Esophagus squamous epithelium (tissue), 4 donors: ENCODE data around the gene C9orf85.

Experiments
- CTCF ChIP-seq, 6 experiments: fragments of 450-650 bp in 4 of 6; fragments of 200-600 bp in 2 of 6; sonication (generic) in 2 of 6; IDR thresholded peaks; one replicate each; pipeline ENCODE4 v1.5.1; 2016 to 2019; ENCODE audit warnings: antibody characterized with exemption in 6 of 6, mild to moderate bottlenecking in 4 of 6, moderate library complexity in 4 of 6
- POLR2A ChIP-seq, 4 donors: fragments of 450-650 bp; IDR thresholded peaks; one replicate each; pipeline ENCODE4 v1.6.1; 2017; ENCODE audit warnings: antibody characterized with exemption in 4 of 4, mild to moderate bottlenecking in 4 of 4, moderate library complexity in 3 of 4

GRCh38 chr9:71981944-71982343, 70.5 kb downstream of the C9orf85 start:
- no peak for TF ChIP-seq CTCF (IDR thresholded peaks at IDR 0.05)
- TF ChIP-seq POLR2A (IDR thresholded peaks at IDR 0.05) = no peak
